MG63 (cell line): ENCODE data around the gene LSM8. TPM values are rescaled to one million over a fixed set of nuclear protein-coding genes. Genes with fewer than 3 reads are reported as not detected.

Source experiments
- total RNA-seq: library from RNA; depleted of rRNA; stranded (reverse); fragments of >200 nt; shearing (Covaris generic); gene quantifications from 2 replicates; pipeline ENCODE4 v1.2.3, GENCODE V29; 2014; ENCODE audit warnings: low replicate concordance; rRNA removed

Gene LSM8
- total RNA-seq, 1 experiment from 2014 or later, result 38.8 TPM

Other genes with a start within 250 kb of the LSM8 start
- not detected in 2 replicates for gene ANKRD7, start 40.5 kb downstream of the LSM8 start, total RNA-seq